Subcutaneous abdominal adipose tissue (tissue), 5 donors: ENCODE measurements around the gene KCTD2.
"Not testable (repeated sequence)": the region's sequence is repeated elsewhere in the genome, so short reads cannot be mapped to it uniquely, and the experiment has no call there.

Experiments
- H3K27ac ChIP-seq: one replicate; pipeline ENCODE4 v1.7.0; 2013; ENCODE audit warnings: low read depth, mild to moderate bottlenecking, inconsistent platforms, low read length, moderate library complexity
- H3K27me3 ChIP-seq, 5 donors: one replicate each; pipeline ENCODE4 v1.7.0; 2013; ENCODE audit warnings: low read length in 5 of 5, inconsistent platforms in 1 of 5; ENCODE audit not compliant: control insufficient read depth in 5 of 5, insufficient read depth in 4 of 5
- H3K36me3 ChIP-seq, 5 donors: one replicate each; pipeline ENCODE4 v1.7.0; 2013; ENCODE audit warnings: low read length in 5 of 5; ENCODE audit not compliant: control insufficient read depth in 5 of 5, insufficient read depth in 5 of 5
- H3K4me1 ChIP-seq, 5 donors: one replicate each; pipeline ENCODE4 v1.7.0; 2013; ENCODE audit warnings: low read length in 5 of 5, mild to moderate bottlenecking in 3 of 5, moderate library complexity in 1 of 5; ENCODE audit not compliant: control insufficient read depth in 5 of 5, insufficient read depth in 5 of 5
- H3K4me3 ChIP-seq, 5 donors: one replicate each; pipeline ENCODE4 v1.7.0; 2013; ENCODE audit warnings: low read length in 5 of 5, low read depth in 1 of 5
- H3K9ac ChIP-seq, 5 donors: one replicate each; pipeline ENCODE4 v1.7.0; 2013; ENCODE audit warnings: low read length in 5 of 5, mild to moderate bottlenecking in 4 of 5, moderate library complexity in 3 of 5
- H3K9me3 ChIP-seq, 5 donors: one replicate each; pipeline ENCODE4 v1.7.0; 2013; ENCODE audit warnings: low read length in 5 of 5; ENCODE audit not compliant: control insufficient read depth in 5 of 5
- donor health status: healthy.
- donor health status: healthy.
- donor health status: healthy.
- donor health status: healthy.
- donor health status: healthy.

Gene KCTD2

GRCh38 chr17:75034236-75034908 is 12.7 kb upstream of the KCTD2 start:
- Histone ChIP-seq H3K4me1 (peaks cover 7 to 53% (median 49%) of the 10 kb centered on the region in 5 donors), H3K9ac (peak overlapping the region; percentile 19 to 83 (median 81)), H3K27me3 (no peaks in the 10 kb centered on the region), H3K4me3 (peak overlapping the region; percentile 72 to 88 (median 82)), H3K36me3 (peaks cover 7 to 12% (median 11%) of the 10 kb centered on the region in 5 donors), H3K27ac (peak overlapping the region; percentile 93), H3K9me3 (peaks cover 0 to 7% (median 0%) of the 10 kb centered on the region in 5 donors)

GRCh38 chr17:75036643-75037268 is 10.3 kb upstream of the KCTD2 start:
- Histone ChIP-seq H3K4me3 (peak overlapping the region; percentile 34 to 54 (median 40)), H3K27ac (peak overlapping the region; percentile 93), H3K4me1 (peaks cover 7 to 53% (median 49%) of the 10 kb centered on the region in 5 donors)

GRCh38 chr17:75039238-75039637 is 7.8 kb upstream of the KCTD2 start:
- H3K27ac ChIP-seq: no peak overlapping the region
- H3K9ac ChIP-seq: no peak overlapping the region
- H3K36me3 ChIP-seq: peaks cover 17 to 41% (median 41%) of the 10 kb centered on the region in 5 donors
- no peaks in the 10 kb centered on the region for H3K9me3 ChIP-seq
- no peak overlapping the region for H3K4me3 ChIP-seq
- H3K27me3 ChIP-seq: no peaks in the 10 kb centered on the region
- peaks cover 4 to 28% (median 26%) of the 10 kb centered on the region in 5 donors for H3K4me1 ChIP-seq

More at GRCh38 chr17:75036643-75037268, 10.3 kb upstream of the KCTD2 start:
- no peaks in the 10 kb centered on the region for H3K27me3 ChIP-seq
- peaks cover 17 to 36% (median 35%) of the 10 kb centered on the region in 5 donors for H3K36me3 ChIP-seq
- peak overlapping the region in 2 of 5 donors; percentile 41 to 49 for H3K9ac ChIP-seq
- H3K9me3 ChIP-seq: no peaks in the 10 kb centered on the region

GRCh38 chr17:75041656-75042280 is 5.3 kb upstream of the KCTD2 start:
- H3K27ac ChIP-seq: no peak overlapping the region

GRCh38 chr17:75043789-75044188 is 3.2 kb upstream of the KCTD2 start:
- peaks cover 13 to 36% (median 35%) of the 10 kb centered on the region in 5 donors for H3K36me3 ChIP-seq
- H3K9me3 ChIP-seq, H3K9ac ChIP-seq, H3K4me3 ChIP-seq, H3K27me3 ChIP-seq, H3K27ac ChIP-seq: not testable (repeated sequence)
- peaks cover 0 to 25% (median 22%) of the 10 kb centered on the region in 5 donors for H3K4me1 ChIP-seq

More at GRCh38 chr17:75041656-75042280, 5.3 kb upstream of the KCTD2 start:
- H3K4me3 ChIP-seq: no peak overlapping the region
- no peaks in the 10 kb centered on the region for H3K9me3 ChIP-seq
- H3K9ac ChIP-seq: no peak overlapping the region
- H3K4me1 ChIP-seq: peaks cover 0 to 13% (median 8%) of the 10 kb centered on the region in 5 donors
- no peaks in the 10 kb centered on the region for H3K27me3 ChIP-seq
- H3K36me3 ChIP-seq: peaks cover 17 to 41% (median 41%) of the 10 kb centered on the region in 5 donors

- no peaks in the 10 kb centered on the region for H3K9me3 ChIP-seq
- H3K4me1 ChIP-seq: peaks cover 0 to 29% (median 27%) of the 10 kb centered on the region in 5 donors
- H3K27ac ChIP-seq: no peak overlapping the region
- H3K4me3 ChIP-seq: no peak overlapping the region
- no peak overlapping the region for H3K9ac ChIP-seq
- peaks cover 11 to 31% (median 27%) of the 10 kb centered on the region in 5 donors for H3K36me3 ChIP-seq
- H3K27me3 ChIP-seq: no peaks in the 10 kb centered on the region
Measured at GRCh38 chr17:75044716-75045115, 2.3 kb upstream of the KCTD2 start.

- not testable (repeated sequence) for H3K27me3 ChIP-seq, H3K9me3 ChIP-seq
- peak overlapping the region; percentile 63 to 99 (median 92) for H3K9ac ChIP-seq
- peak overlapping the region; percentile 70 to 99 (median 89) for H3K4me3 ChIP-seq
- peaks cover 7 to 22% (median 21%) of the 10 kb centered on the region in 5 donors for H3K36me3 ChIP-seq
- H3K27ac ChIP-seq: peak overlapping the region; percentile 99
- peaks cover 0 to 29% (median 27%) of the 10 kb centered on the region in 5 donors for H3K4me1 ChIP-seq
Measured at GRCh38 chr17:75045946-75046406, 1.0 kb upstream of the KCTD2 start.

GRCh38 chr17:75047398-75048098 is 523 bp downstream of the KCTD2 start:
- Histone ChIP-seq H3K4me1 (peaks cover 0 to 29% (median 27%) of the 10 kb centered on the region in 5 donors), H3K9me3 (no peaks in the 10 kb centered on the region), H3K27ac (peak overlapping the region; percentile 67), H3K36me3 (peaks cover 0 to 13% (median 9%) of the 10 kb centered on the region in 5 donors), H3K4me3 (peak overlapping the region; percentile 61 to 89 (median 78)), H3K27me3 (no peaks in the 10 kb centered on the region), H3K9ac (peak overlapping the region; percentile 32 to 91 (median 86))

GRCh38 chr17:75048249-75048878 is 1.3 kb downstream of the KCTD2 start:
- Histone ChIP-seq H3K4me3 (peak overlapping the region; percentile 61 to 89 (median 78)), H3K36me3 (peaks cover 6 to 21% (median 15%) of the 10 kb centered on the region in 5 donors), H3K27me3 (no peaks in the 10 kb centered on the region), H3K4me1 (peaks cover 0 to 29% (median 27%) of the 10 kb centered on the region in 5 donors), H3K27ac (peak overlapping the region; percentile 67), H3K9ac (peak overlapping the region in 4 of 5 donors; percentile 32 to 91 (median 87)), H3K9me3 (no peaks in the 10 kb centered on the region)
